22Rv1 (cell line): ENCODE measurements around the gene CEP131.

Experiments
- H3K27ac ChIP-seq: fragments of 450-650 bp; 2 replicates; pipeline ENCODE4 v1.5.1; 2017
- ZFX ChIP-seq: fragments of 450-650 bp; IDR thresholded peaks from 2 replicates; pipeline ENCODE4 v1.6.1; 2017; ENCODE audit warnings: antibody characterized with exemption, borderline replicate concordance
- TF ChIP-seq, protein P1 (sequence below): fragments of 450-650 bp; IDR thresholded peaks from 2 replicates; pipeline ENCODE4 v1.5.1; 2017; ENCODE audit warnings: mild to moderate bottlenecking

Gene CEP131

DNA sequence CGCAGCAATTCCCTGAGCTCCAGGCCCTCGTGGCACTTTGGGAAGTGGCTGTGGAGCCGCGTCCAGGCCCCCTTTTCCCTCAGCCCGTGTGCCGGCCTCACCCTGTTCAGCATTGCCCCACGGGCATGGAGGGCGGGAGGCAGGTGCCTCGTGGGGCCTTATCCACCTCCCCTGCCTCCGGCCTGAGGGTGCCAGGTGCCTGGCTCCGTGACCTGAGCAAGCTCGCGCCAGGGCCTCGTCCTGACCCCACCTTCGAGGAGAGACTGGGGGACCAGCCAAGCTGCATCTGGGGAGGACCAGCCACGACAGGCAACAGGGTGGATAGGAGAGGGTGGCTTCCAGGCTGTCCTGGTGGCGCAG, 29.7 kb downstream of the CEP131 start:
- no peak overlapping the region for H3K27ac ChIP-seq
- TF ChIP-seq, protein P1, sequence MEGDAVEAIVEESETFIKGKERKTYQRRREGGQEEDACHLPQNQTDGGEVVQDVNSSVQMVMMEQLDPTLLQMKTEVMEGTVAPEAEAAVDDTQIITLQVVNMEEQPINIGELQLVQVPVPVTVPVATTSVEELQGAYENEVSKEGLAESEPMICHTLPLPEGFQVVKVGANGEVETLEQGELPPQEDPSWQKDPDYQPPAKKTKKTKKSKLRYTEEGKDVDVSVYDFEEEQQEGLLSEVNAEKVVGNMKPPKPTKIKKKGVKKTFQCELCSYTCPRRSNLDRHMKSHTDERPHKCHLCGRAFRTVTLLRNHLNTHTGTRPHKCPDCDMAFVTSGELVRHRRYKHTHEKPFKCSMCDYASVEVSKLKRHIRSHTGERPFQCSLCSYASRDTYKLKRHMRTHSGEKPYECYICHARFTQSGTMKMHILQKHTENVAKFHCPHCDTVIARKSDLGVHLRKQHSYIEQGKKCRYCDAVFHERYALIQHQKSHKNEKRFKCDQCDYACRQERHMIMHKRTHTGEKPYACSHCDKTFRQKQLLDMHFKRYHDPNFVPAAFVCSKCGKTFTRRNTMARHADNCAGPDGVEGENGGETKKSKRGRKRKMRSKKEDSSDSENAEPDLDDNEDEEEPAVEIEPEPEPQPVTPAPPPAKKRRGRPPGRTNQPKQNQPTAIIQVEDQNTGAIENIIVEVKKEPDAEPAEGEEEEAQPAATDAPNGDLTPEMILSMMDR = no peak
- TF ChIP-seq ZFX = no peak

DNA sequence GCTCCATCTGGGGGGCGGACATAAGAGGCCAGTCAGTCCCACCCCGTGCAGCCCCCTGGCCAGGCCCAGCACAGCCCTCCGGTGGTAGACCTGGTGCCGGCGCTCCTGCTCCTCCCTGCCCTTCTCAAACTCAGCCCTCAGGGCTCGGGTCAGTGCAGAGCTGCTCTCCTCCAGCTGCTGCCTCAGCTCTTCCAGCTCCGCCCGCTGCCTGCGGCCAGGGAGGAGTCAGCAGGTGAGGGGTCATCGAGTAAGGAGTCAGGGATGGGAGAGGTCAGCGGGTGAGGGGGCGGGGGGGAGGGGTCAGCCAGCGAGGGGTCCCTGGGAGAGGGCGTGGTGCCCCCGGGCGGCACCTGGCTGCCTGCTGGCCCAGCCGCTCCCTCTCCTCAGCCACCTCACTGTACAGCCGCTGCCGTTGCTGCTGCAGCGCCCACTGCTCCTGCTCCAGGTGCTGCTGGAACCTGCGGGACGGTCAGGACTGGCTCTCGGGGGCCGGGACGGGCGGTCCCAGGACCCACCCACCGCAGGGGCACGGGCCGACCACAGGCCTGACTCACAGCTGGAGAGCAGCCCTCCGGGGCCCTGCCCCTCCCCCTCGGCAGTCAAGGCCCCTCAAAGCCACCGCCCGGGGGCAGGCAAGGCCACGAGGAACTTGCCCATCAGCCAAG, 30.2 kb downstream of the CEP131 start:
- H3K27ac ChIP-seq = no peak overlapping the region
- TF ChIP-seq ZFX = no peak
- TF ChIP-seq, protein P1 = no peak

DNA sequence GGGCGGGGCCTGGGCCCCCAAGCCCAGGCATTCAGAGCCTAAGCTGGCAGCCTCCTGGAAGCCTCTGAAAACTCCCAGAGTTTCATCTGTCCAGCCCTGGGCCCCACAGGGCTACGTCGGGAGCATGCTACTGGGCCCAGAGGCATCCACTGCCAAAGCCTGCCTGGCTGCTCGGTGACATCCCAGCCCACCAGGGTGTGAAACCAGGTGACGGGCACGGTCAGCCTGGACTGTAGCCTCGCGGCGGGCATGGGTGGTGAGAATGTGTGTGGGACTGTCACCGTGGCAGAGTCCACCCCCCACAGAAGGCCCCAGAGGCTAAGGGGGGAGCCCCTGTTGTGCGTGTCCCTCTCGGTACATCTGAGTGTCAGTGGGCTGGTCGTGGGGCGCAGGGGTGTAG, 31.1 kb downstream of the CEP131 start:
- no peak for TF ChIP-seq ZFX
- TF ChIP-seq, protein P1 = no peak
- no peak overlapping the region for H3K27ac ChIP-seq

DNA sequence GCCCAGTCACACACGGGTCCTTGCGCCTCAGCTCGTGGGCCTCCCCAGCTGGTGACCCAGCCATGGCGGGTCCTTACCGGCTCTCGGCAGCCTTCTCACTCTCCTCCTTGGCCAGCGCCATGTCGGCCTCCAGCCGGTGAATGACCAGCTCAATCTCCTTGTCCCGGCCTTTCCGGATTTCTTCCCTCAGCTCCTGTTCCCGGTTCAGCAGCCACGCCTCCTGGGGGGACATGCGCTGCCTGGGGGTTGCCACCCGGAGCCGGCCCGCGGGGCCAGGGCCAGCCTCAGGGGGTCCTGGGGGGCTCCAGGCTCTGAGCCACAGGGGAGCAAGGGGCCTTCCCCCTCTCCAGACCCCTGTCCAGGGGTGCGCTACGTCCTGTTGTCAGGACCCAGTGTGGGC, 31.6 kb downstream of the CEP131 start:
- H3K27ac ChIP-seq = no peak overlapping the region
- TF ChIP-seq, protein P1 = no peak
- no peak for TF ChIP-seq ZFX

DNA sequence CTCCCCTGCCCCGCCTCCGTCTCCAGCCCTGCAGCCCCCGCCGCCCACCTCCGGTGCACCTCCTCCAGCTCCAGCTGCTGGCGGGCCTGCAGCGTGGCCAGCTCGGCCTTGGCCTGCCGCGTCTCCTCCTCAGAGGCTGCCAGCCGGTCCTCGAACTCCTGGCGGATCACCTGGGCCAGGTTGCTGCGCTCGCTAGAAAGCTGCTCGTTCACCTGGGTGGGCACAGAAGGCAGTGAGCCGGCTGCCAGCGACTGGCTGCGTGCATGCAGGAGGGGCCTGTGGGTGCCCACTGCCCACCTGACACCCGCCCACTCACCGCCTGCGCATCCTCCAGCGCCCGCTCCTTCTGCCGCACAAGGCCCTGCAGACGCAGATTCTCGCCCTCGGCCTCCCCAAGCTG, 32.2 kb downstream of the CEP131 start:
- no peak overlapping the region for H3K27ac ChIP-seq

DNA sequence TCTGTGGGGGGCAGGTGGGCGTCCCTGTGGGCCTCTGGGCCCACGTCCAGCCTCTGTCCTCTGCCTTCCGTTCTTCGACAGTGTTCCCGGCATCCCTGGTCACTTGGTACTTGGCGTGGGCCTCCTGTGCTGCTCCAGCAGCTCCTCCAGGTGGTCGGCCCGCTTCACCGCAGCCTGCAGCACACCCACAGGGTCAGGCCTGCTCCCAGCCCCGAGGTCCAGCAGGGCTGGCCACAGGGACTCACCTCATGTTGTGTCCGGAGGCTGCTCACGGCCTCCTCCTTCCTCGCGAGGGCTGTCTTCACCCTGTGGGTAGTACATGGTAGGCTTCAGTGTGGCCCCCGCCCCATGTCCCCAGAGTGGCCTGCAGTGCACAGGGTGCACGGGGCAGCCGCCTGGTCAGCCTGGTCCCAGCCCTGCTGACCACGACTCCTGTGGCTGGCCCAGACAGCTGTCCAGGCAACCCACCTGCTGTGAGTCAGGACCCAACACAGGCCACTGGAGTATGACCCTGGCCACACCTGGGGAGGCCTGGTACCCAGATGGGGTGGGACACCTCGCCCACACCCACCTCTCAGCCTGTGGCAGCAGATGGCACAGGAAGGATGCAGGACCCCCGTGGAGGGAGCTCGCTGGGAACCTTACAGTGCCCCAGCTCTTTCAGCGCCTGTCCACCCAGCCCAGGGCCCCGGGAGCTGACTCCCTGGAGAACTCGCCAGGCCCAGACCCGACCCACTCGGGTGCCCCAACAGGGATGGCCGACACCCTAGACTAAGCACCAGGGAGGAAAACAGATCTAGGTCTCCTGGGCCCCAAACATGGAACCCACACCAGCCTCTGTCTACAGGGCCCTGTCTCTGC, 32.9 kb downstream of the CEP131 start:
- no peak overlapping the region for H3K27ac ChIP-seq
- no peak for TF ChIP-seq ZFX
- TF ChIP-seq, protein P1 = peak; percentile 19

More for the DNA sequence above, 32.2 kb downstream of the CEP131 start:
- TF ChIP-seq ZFX = no peak
- TF ChIP-seq, protein P1 = no peak

DNA sequence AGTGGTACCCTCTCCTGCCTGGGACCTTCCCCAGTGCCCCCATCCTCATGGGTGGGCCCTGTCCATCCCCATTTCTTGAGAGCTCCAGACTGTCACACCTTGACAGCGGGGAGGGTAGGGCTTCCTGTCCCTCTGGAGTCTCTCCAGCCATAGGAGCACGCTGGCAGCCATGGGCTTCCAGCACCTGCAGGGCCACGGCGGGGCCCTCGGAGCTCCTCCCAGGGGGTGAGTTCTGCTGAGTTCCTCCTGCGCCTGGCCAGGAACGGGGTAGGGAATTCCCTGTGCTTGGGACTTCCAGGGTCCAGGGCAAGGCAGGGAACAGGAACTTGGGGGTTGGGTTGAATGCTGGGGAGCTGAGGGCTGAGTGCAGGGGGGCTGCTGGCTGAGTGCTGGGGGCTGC, 33.7 kb downstream of the CEP131 start:
- no peak overlapping the region for H3K27ac ChIP-seq
- TF ChIP-seq ZFX = no peak

DNA sequence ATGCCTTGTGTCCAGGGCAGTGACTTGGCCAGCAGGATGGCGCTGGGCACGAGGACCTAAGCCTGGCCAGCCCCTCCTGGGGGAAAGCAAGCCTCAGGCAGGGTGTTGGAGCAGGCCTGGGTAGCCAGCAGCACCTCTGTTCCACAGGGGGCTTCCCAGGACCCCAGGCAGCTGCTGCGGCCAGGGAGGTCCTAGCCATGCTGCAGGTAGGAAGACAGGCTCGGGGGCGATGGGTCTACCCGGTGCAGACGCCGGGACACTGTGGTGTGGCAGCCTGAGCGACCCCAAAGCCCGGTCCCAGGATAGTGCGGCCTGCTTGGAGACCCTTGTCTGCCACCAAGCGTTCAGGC, 34.3 kb downstream of the CEP131 start:
- TF ChIP-seq, protein P1 = no peak
- TF ChIP-seq ZFX = no peak
- H3K27ac ChIP-seq = no peak overlapping the region
